ENCODE data around the gene VWC2L. TPM values are rescaled to one million over a fixed set of nuclear protein-coding genes. Genes with fewer than 3 reads are reported as not detected.

The VWC2L gene
- polyA plus RNA-seq, 2 of the 4 experiments (the other 2 are of a cell fraction): not detected

DNA sequence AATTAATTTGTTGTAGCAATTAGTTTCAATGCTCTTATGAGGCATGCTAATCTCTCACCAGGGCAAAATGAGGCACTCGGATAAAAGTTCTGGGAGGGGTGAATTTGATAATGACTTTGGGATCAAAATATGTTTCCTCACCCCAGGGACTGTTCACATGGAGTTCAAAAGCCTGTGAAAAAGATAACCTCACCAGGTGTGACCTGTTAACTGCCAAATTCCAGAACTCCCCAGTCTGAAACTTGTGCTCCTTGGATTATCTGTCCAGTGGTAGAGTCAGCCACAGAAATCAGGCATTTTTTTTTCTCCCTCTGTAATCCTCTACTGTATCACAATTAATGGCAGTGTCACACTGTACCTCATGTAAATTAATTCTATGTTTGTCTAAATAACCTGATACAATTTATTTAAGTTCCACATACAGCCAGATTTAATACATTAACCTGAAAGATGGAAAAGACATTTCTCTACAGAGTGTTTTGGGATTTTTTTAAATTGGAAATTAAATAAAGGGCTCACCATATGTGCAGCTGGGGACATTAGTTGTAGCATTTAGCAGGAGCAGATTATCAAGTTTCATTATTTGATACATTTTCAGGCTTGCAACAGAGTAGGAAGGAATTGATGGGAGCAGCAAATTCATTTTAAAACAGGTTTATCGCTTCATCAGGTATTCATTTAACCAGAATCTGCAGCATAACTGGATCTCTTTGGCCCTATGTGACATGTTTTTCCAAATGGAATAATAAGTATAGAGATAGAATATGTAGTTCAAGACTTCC lies 191.2 kb downstream of the VWC2L start:
- TF ChIP-seq RCOR1 (IDR thresholded peaks at IDR 0.05; ENCODE audit: low read depth, low read length): no peak
- no peak for TF ChIP-seq REST (IDR thresholded peaks at IDR 0.05)
- TF ChIP-seq HOXB13 (CRISPR knock-in tag; IDR thresholded peaks at IDR 0.05; ENCODE audit: low read depth): no peak
- no peak for TF ChIP-seq RAD21 (conservative IDR thresholded peaks at IDR 0.05 in 1 of 2, IDR thresholded peaks at IDR 0.05 in 1 of 2)
- TF ChIP-seq FOSL2 (IDR thresholded peaks at IDR 0.05): no peak
- TF ChIP-seq FOSL2 (CRISPR knock-in tag; IDR thresholded peaks at IDR 0.05): no peak
- TF ChIP-seq HEYL (CRISPR knock-in tag; IDR thresholded peaks at IDR 0.05): no peak
- TF ChIP-seq JUN (IDR thresholded peaks at IDR 0.05): no peak
- TF ChIP-seq ESRRA (IDR thresholded peaks at IDR 0.05; ENCODE audit: borderline replicate concordance, low read length): no peak
- no peak for TF ChIP-seq POLR2A (IDR thresholded peaks at IDR 0.05; ENCODE audit: low read length)
- TF ChIP-seq TP53 (CRISPR knock-in tag; IDR thresholded peaks at IDR 0.05): no peak
- no peak for TF ChIP-seq FOXS1 (CRISPR knock-in tag; IDR thresholded peaks at IDR 0.05)
- TF ChIP-seq CBX2 (IDR thresholded peaks at IDR 0.05; ENCODE audit: borderline replicate concordance, low read depth): no peak
- TF ChIP-seq, protein P1, sequence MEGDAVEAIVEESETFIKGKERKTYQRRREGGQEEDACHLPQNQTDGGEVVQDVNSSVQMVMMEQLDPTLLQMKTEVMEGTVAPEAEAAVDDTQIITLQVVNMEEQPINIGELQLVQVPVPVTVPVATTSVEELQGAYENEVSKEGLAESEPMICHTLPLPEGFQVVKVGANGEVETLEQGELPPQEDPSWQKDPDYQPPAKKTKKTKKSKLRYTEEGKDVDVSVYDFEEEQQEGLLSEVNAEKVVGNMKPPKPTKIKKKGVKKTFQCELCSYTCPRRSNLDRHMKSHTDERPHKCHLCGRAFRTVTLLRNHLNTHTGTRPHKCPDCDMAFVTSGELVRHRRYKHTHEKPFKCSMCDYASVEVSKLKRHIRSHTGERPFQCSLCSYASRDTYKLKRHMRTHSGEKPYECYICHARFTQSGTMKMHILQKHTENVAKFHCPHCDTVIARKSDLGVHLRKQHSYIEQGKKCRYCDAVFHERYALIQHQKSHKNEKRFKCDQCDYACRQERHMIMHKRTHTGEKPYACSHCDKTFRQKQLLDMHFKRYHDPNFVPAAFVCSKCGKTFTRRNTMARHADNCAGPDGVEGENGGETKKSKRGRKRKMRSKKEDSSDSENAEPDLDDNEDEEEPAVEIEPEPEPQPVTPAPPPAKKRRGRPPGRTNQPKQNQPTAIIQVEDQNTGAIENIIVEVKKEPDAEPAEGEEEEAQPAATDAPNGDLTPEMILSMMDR (IDR thresholded peaks at IDR 0.05): no peak
- TF ChIP-seq ZSCAN20 (CRISPR knock-in tag; IDR thresholded peaks at IDR 0.05): no peak
- TF ChIP-seq MAFK (IDR thresholded peaks at IDR 0.05; ENCODE audit: partially characterized antibody): no peak
- TF ChIP-seq, protein P2, sequence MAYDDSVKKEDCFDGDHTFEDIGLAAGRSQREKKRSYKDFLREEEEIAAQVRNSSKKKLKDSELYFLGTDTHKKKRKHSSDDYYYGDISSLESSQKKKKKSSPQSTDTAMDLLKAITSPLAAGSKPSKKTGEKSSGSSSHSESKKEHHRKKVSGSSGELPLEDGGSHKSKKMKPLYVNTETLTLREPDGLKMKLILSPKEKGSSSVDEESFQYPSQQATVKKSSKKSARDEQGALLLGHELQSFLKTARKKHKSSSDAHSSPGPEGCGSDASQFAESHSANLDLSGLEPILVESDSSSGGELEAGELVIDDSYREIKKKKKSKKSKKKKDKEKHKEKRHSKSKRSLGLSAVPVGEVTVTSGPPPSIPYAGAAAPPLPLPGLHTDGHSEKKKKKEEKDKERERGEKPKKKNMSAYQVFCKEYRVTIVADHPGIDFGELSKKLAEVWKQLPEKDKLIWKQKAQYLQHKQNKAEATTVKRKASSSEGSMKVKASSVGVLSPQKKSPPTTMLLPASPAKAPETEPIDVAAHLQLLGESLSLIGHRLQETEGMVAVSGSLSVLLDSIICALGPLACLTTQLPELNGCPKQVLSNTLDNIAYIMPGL (CRISPR knock-in tag; IDR thresholded peaks at IDR 0.05; ENCODE audit: borderline replicate concordance): no peak
- TF ChIP-seq ZFP36 (IDR thresholded peaks at IDR 0.05; ENCODE audit: borderline replicate concordance, partially characterized antibody): no peak
- TF ChIP-seq CHD4 (IDR thresholded peaks at IDR 0.05; ENCODE audit: borderline replicate concordance): no peak
- no peaks in the 10 kb centered on the region for H3K4me1 ChIP-seq
- no peak overlapping the region for H3K4me2 ChIP-seq
- WGBS (ENCODE audit: missing lambda C conversion rate): 66% methylated on average over 2 of the region's 2 CpGs
- H3K27ac ChIP-seq: no peak overlapping the region
- no peaks in the 10 kb centered on the region for H3K9me3 ChIP-seq
- CTCF ChIA-PET: no interaction called here
- H3K4me3 ChIP-seq: no peak overlapping the region
- POLR2A ChIA-PET: no interaction called here
- no peak for ATAC-seq
- no peak for FAIRE-seq
- DNase-seq (ENCODE audit: low read depth in 1 of 2, low spot score in 1 of 2): no peak

DNA sequence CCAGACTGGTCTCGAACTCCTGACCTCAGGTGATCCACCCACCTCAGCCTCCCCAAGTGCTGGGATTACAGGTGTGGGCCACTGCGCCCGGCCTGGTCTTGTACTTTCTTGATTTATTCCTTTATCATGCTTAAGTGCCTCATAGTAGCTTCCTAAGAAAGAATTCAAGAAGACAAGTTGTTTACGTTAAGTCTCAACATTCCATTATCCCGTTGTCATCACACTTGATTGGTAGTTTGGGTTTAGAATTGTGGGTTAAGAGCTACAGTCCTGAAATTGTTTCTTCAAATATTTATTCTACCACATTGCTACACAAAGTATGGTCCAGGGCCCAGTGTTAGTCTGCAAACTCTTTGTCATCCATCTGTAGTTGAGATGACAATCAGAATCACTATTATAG lies 194.0 kb downstream of the VWC2L start:
- FAIRE-seq (no peak), DNase-seq (ENCODE audit: low read depth in 1 of 2, low spot score in 1 of 2) (peak in 1 of 2 experiments; percentile 4), ATAC-seq (no peak)
- WGBS (ENCODE audit: missing lambda C conversion rate): 47% methylated on average over 5 of the region's 5 CpGs
- ChIA-PET CTCF (interaction anchor here (0.6 kb wide), 3 partner anchors 9 to 1562 kb away, joined by 3 read pairs; no protein-coding TSS in a partner anchor), POLR2A (no interaction called here)
- no peaks in the 10 kb centered on the region for H3K9me3 ChIP-seq
- no peak overlapping the region for H3K4me3 ChIP-seq
- H3K4me2 ChIP-seq: no peak overlapping the region
- no peak overlapping the region for H3K27ac ChIP-seq
- H3K4me1 ChIP-seq: no peaks in the 10 kb centered on the region
- TF ChIP-seq, protein P2 (CRISPR knock-in tag; IDR thresholded peaks at IDR 0.05; ENCODE audit: borderline replicate concordance): no peak
- TF ChIP-seq BCL3 (IDR thresholded peaks at IDR 0.05): no peak
- no peak for TF ChIP-seq ZFP36 (IDR thresholded peaks at IDR 0.05; ENCODE audit: borderline replicate concordance, partially characterized antibody)
- no peak for TF ChIP-seq RNF2 (IDR thresholded peaks at IDR 0.05; ENCODE audit: borderline replicate concordance, low read depth)
- no peak for TF ChIP-seq KDM5A (IDR thresholded peaks at IDR 0.05)
- no peak for TF ChIP-seq SREBF2 (IDR thresholded peaks at IDR 0.05)
- no peak for TF ChIP-seq PHF8 (IDR thresholded peaks at IDR 0.05; ENCODE audit: borderline replicate concordance, low read depth)
- TF ChIP-seq, protein P3, sequence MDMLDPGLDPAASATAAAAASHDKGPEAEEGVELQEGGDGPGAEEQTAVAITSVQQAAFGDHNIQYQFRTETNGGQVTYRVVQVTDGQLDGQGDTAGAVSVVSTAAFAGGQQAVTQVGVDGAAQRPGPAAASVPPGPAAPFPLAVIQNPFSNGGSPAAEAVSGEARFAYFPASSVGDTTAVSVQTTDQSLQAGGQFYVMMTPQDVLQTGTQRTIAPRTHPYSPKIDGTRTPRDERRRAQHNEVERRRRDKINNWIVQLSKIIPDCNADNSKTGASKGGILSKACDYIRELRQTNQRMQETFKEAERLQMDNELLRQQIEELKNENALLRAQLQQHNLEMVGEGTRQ (IDR thresholded peaks at IDR 0.05): no peak
- no peak for TF ChIP-seq ESRRA (IDR thresholded peaks at IDR 0.05; ENCODE audit: borderline replicate concordance, low read length)
- no peak for TF ChIP-seq POLR2A (IDR thresholded peaks at IDR 0.05; ENCODE audit: low read length)
